Breast epithelium (tissue), 3 donors: Measurements from ENCODE around the gene ST6GALNAC3.

ENCODE experiments used
- POLR2A ChIP-seq: fragments of 450-650 bp; IDR thresholded peaks from one replicate; pipeline ENCODE4 v1.6.1; 2016; ENCODE audit warnings: antibody characterized with exemption, mild to moderate bottlenecking, moderate library complexity
- POLR2AphosphoS5 ChIP-seq, 3 donors: sonication (generic); formaldehyde crosslinking; IDR thresholded peaks; one replicate each; pipeline ENCODE4 v1.6.1; 2017; ENCODE audit warnings: antibody characterized with exemption in 3 of 3
- TF ChIP-seq, protein P1 (sequence below), 3 donors: fragments of 450-650 bp; IDR thresholded peaks; one replicate each; pipeline ENCODE4 v1.5.1; 2016 to 2017; ENCODE audit warnings: antibody characterized with exemption in 3 of 3, mild to moderate bottlenecking in 3 of 3, moderate library complexity in 3 of 3

GRCh38 chr1:76428028-76428427 is 353.5 kb downstream of the ST6GALNAC3 start:
- TF ChIP-seq, protein P1, sequence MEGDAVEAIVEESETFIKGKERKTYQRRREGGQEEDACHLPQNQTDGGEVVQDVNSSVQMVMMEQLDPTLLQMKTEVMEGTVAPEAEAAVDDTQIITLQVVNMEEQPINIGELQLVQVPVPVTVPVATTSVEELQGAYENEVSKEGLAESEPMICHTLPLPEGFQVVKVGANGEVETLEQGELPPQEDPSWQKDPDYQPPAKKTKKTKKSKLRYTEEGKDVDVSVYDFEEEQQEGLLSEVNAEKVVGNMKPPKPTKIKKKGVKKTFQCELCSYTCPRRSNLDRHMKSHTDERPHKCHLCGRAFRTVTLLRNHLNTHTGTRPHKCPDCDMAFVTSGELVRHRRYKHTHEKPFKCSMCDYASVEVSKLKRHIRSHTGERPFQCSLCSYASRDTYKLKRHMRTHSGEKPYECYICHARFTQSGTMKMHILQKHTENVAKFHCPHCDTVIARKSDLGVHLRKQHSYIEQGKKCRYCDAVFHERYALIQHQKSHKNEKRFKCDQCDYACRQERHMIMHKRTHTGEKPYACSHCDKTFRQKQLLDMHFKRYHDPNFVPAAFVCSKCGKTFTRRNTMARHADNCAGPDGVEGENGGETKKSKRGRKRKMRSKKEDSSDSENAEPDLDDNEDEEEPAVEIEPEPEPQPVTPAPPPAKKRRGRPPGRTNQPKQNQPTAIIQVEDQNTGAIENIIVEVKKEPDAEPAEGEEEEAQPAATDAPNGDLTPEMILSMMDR (IDR thresholded peaks at IDR 0.05) = no peak
- TF ChIP-seq POLR2A (no peak), POLR2AphosphoS5 (IDR thresholded peaks at IDR 0.05) (no peak)
